ENCODE measurements around the gene PRDX3.

Gene PRDX3

GRCh38 chr10:119133949-119134348, 44.7 kb downstream of the PRDX3 start:
- peaks cover 29% of the 10 kb centered on the region; the same call in 1 of the 2 replicates for H3K36me3 ChIP-seq (ENCODE audit: insufficient read depth, low read length)
- no peak overlapping the region for H3K4me3 ChIP-seq
- H3K27ac ChIP-seq, result no peak overlapping the region
- no peak overlapping the region for H3K9ac ChIP-seq (ENCODE audit: insufficient read length)
- no peak for TF ChIP-seq EZH2 (IDR thresholded peaks at IDR 0.05)
- no peak for TF ChIP-seq POLR2AphosphoS5 (IDR thresholded peaks at IDR 0.05; ENCODE audit: borderline replicate concordance, low read depth, low read length)
- TF ChIP-seq FOXP2 (optimal IDR thresholded peaks at IDR 0.05; ENCODE audit: control extremely low read depth, extremely low read length, insufficient read depth), result no peak
- DNase-seq (ENCODE audit: low read depth, low spot score), result no peak
- H3K9me3 ChIP-seq (ENCODE audit: low read depth, low read length), result no peaks in the 10 kb centered on the region

GRCh38 chr10:119132521-119133345, 45.9 kb downstream of the PRDX3 start:
- DNase-seq (ENCODE audit: low read depth, low spot score), result no peak
- no peak for TF ChIP-seq POLR2AphosphoS5 (IDR thresholded peaks at IDR 0.05; ENCODE audit: borderline replicate concordance, low read depth, low read length)
- TF ChIP-seq FOXP2 (optimal IDR thresholded peaks at IDR 0.05; ENCODE audit: control extremely low read depth, extremely low read length, insufficient read depth), result no peak
- TF ChIP-seq EZH2 (IDR thresholded peaks at IDR 0.05), result no peak
- no peak overlapping the region; the same call in 1 of the 2 replicates for H3K27ac ChIP-seq
- H3K4me3 ChIP-seq, result no peak overlapping the region
- no peaks in the 10 kb centered on the region for H3K9me3 ChIP-seq (ENCODE audit: low read depth, low read length)
- peaks cover 30% of the 10 kb centered on the region; the same call in 1 of the 2 replicates for H3K36me3 ChIP-seq (ENCODE audit: insufficient read depth, low read length)
- no peak overlapping the region for H3K9ac ChIP-seq (ENCODE audit: insufficient read length)

DNA sequence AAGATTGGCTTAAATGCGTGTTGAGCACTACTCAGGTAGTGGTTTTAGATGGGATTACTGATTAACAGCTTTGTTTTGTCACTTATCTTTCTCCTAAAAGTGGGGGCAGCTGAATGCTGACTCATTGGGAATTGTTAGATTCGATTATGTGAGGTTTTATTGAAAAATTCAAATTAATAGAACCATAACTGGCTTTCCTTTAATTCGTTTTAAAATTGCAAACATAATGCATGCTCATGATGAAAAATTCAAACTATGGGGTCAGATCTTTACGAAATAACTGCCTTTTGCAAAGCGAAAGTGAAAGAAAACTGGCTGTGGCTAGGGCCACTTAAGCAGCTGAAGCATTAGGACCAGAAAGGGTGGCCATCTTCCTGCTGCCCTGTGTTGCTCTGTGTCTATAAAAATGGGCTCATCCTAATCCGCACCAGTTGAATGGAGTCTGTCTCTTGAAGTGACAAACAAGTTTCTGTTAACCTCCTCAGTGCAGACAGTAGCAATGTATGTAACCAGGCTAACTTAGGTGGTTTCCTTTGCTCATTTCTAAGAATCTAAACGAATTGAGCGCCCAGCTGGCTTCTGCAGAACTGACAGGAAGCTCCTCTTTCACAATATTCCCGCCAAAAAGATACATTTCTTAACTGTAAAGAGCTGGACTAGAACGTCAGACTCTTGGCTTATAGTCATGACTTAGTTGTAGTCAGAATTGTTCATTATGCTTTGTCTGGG, 46.9 kb downstream of the PRDX3 start:
- DNase-seq (ENCODE audit: low read depth, low spot score), result no peak
- no peaks in the 10 kb centered on the region for H3K9me3 ChIP-seq (ENCODE audit: low read depth, low read length)
- TF ChIP-seq POLR2AphosphoS5 (IDR thresholded peaks at IDR 0.05; ENCODE audit: borderline replicate concordance, low read depth, low read length) (no peak), FOXP2 (optimal IDR thresholded peaks at IDR 0.05; ENCODE audit: control extremely low read depth, extremely low read length, insufficient read depth) (no peak), EZH2 (IDR thresholded peaks at IDR 0.05) (no peak)

GRCh38 chr10:119129721-119130120, 48.9 kb downstream of the PRDX3 start:
- TF ChIP-seq FOXP2 (optimal IDR thresholded peaks at IDR 0.05; ENCODE audit: control extremely low read depth, extremely low read length, insufficient read depth) (no peak), POLR2AphosphoS5 (IDR thresholded peaks at IDR 0.05; ENCODE audit: borderline replicate concordance, low read depth, low read length) (no peak), EZH2 (IDR thresholded peaks at IDR 0.05) (no peak)
- H3K4me3 ChIP-seq, result no peak overlapping the region
- H3K27ac ChIP-seq, result no peak overlapping the region
- H3K36me3 ChIP-seq (ENCODE audit: insufficient read depth, low read length), result peaks cover 35% of the 10 kb centered on the region; the same call in 1 of the 2 replicates
- no peak overlapping the region for H3K9ac ChIP-seq (ENCODE audit: insufficient read length)
- no peak for DNase-seq (ENCODE audit: low read depth, low spot score)
- no peaks in the 10 kb centered on the region for H3K9me3 ChIP-seq (ENCODE audit: low read depth, low read length)

More for the DNA sequence above, 46.9 kb downstream of the PRDX3 start:
- Histone ChIP-seq H3K36me3 (ENCODE audit: insufficient read depth, low read length) (peaks cover 30% of the 10 kb centered on the region; the same call in 1 of the 2 replicates), H3K9ac (ENCODE audit: insufficient read length) (no peak overlapping the region), H3K4me3 (peak overlapping the region; percentile 25; the same call in 1 of the 2 replicates), H3K27ac (peak overlapping the region; percentile 48)

DNA sequence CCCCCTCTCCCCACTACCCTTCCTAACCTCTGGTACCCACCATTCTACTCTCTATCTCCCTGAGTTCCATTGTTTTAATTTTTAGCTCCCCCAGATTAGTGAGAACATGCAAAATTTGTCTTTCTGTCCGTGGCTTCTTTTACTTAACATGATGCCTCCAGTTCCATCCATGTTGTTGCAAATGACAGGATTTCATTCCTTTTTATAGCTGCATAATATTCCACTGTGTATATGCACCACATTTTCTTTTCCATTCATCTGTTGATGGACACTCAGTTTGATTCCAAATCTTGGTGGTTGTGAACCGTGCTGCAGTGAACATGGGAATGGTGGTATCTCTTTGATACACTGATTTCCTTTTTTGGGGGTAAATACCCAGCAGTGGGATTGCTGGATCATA, 52.7 kb downstream of the PRDX3 start:
- Histone ChIP-seq H3K36me3 (ENCODE audit: insufficient read depth, low read length) (peaks cover 27% of the 10 kb centered on the region; the same call in 1 of the 2 replicates), H3K4me3 (no peak overlapping the region), H3K9me3 (ENCODE audit: low read depth, low read length) (no peaks in the 10 kb centered on the region), H3K27ac (no peak overlapping the region), H3K9ac (ENCODE audit: insufficient read length) (no peak overlapping the region)
- TF ChIP-seq POLR2AphosphoS5 (IDR thresholded peaks at IDR 0.05; ENCODE audit: borderline replicate concordance, low read depth, low read length), result no peak
- TF ChIP-seq EZH2 (IDR thresholded peaks at IDR 0.05), result no peak
- TF ChIP-seq FOXP2 (optimal IDR thresholded peaks at IDR 0.05; ENCODE audit: control extremely low read depth, extremely low read length, insufficient read depth), result no peak
- no peak for DNase-seq (ENCODE audit: low read depth, low spot score)

- TF ChIP-seq POLR2AphosphoS5 (IDR thresholded peaks at IDR 0.05; ENCODE audit: borderline replicate concordance, low read depth, low read length) (no peak), EZH2 (IDR thresholded peaks at IDR 0.05) (no peak), FOXP2 (optimal IDR thresholded peaks at IDR 0.05; ENCODE audit: control extremely low read depth, extremely low read length, insufficient read depth) (no peak)
- Histone ChIP-seq H3K9me3 (ENCODE audit: low read depth, low read length) (no peaks in the 10 kb centered on the region), H3K36me3 (ENCODE audit: insufficient read depth, low read length) (peaks cover 16% of the 10 kb centered on the region), H3K27ac (no peak overlapping the region), H3K4me3 (no peak overlapping the region), H3K9ac (ENCODE audit: insufficient read length) (no peak overlapping the region)
- DNase-seq (ENCODE audit: low read depth, low spot score), result no peak
Measured at GRCh38 chr10:119120875-119121274, 57.7 kb downstream of the PRDX3 start.

GRCh38 chr10:119120413-119120867, 58.2 kb downstream of the PRDX3 start:
- no peak overlapping the region for H3K27ac ChIP-seq
- no peak for DNase-seq (ENCODE audit: low read depth, low spot score)

GRCh38 chr10:119119400-119119799, 59.2 kb downstream of the PRDX3 start:
- DNase-seq (ENCODE audit: low read depth, low spot score), result no peak

More at GRCh38 chr10:119120413-119120867, 58.2 kb downstream of the PRDX3 start:
- H3K9ac ChIP-seq (ENCODE audit: insufficient read length), result no peak overlapping the region
- no peak overlapping the region for H3K4me3 ChIP-seq
- TF ChIP-seq FOXP2 (optimal IDR thresholded peaks at IDR 0.05; ENCODE audit: control extremely low read depth, extremely low read length, insufficient read depth) (no peak), POLR2AphosphoS5 (IDR thresholded peaks at IDR 0.05; ENCODE audit: borderline replicate concordance, low read depth, low read length) (no peak), EZH2 (IDR thresholded peaks at IDR 0.05) (no peak)
- peaks cover 15% of the 10 kb centered on the region for H3K36me3 ChIP-seq (ENCODE audit: insufficient read depth, low read length)
- H3K9me3 ChIP-seq (ENCODE audit: low read depth, low read length), result no peaks in the 10 kb centered on the region

More at GRCh38 chr10:119119400-119119799, 59.2 kb downstream of the PRDX3 start:
- peaks cover 15% of the 10 kb centered on the region for H3K36me3 ChIP-seq (ENCODE audit: insufficient read depth, low read length)
- TF ChIP-seq FOXP2 (optimal IDR thresholded peaks at IDR 0.05; ENCODE audit: control extremely low read depth, extremely low read length, insufficient read depth) (no peak), POLR2AphosphoS5 (IDR thresholded peaks at IDR 0.05; ENCODE audit: borderline replicate concordance, low read depth, low read length) (no peak), EZH2 (IDR thresholded peaks at IDR 0.05) (no peak)
- no peak overlapping the region for H3K4me3 ChIP-seq
- H3K9ac ChIP-seq (ENCODE audit: insufficient read length), result no peak overlapping the region
- no peaks in the 10 kb centered on the region for H3K9me3 ChIP-seq (ENCODE audit: low read depth, low read length)
- H3K27ac ChIP-seq, result no peak overlapping the region

Measured in SK-N-MC (cell line).